Breast epithelium (tissue), 4 donors: ENCODE data around the gene HPGDS. TPM values are rescaled to one million over a fixed set of nuclear protein-coding genes. Genes with fewer than 3 reads are reported as not detected.

Experiments
- DNase-seq, 2 donors: peaks; one replicate each; pipeline ENCODE4 v3.0.0-alpha.2; 2019; ENCODE audit warnings: low spot score in 2 of 2
- H3K27ac ChIP-seq, 2 donors: fragments of 200-600 bp; sonication (generic) in 1 of 2; one replicate each; pipeline ENCODE4 v1.5.1; 2016 to 2019; ENCODE audit warnings: mild to moderate bottlenecking in 1 of 2
- H3K27me3 ChIP-seq, 2 donors: fragments of 200-600 bp; sonication (generic) in 1 of 2; one replicate each; pipeline versions ENCODE4 v1.5.1 to v1.6.0; 2017 to 2019; ENCODE audit warnings: control low read depth in 1 of 2, mild to moderate bottlenecking in 1 of 2
- H3K36me3 ChIP-seq: fragments of 200-600 bp; one replicate; pipeline ENCODE4 v1.5.1; 2019
- H3K4me1 ChIP-seq, 2 donors: fragments of 200-600 bp; sonication (generic); one replicate each; pipeline ENCODE4 v1.5.1; 2016 to 2019; ENCODE audit warnings: control low read depth in 1 of 2
- H3K4me3 ChIP-seq, 3 donors: fragments of 200-600 bp; sonication (generic); 1 replicate in 2 of 3; 2 replicates in 1 of 3; pipeline ENCODE4 v1.5.1; 2016 to 2019; ENCODE audit warnings: mild to moderate bottlenecking in 3 of 3, moderate library complexity in 2 of 3
- H3K9me3 ChIP-seq, 2 donors: fragments of 200-600 bp; sonication (generic) in 1 of 2; one replicate each; pipeline ENCODE4 v1.5.1; 2016 to 2019; ENCODE audit warnings: control low read depth in 1 of 2
- CTCF ChIP-seq, 3 donors: fragments of 450-650 bp; IDR thresholded peaks; one replicate each; pipeline ENCODE4 v1.5.1; 2016 to 2017; ENCODE audit warnings: antibody characterized with exemption in 3 of 3, mild to moderate bottlenecking in 3 of 3, moderate library complexity in 3 of 3
- POLR2A ChIP-seq: fragments of 450-650 bp; IDR thresholded peaks from one replicate; pipeline ENCODE4 v1.6.1; 2016; ENCODE audit warnings: antibody characterized with exemption, mild to moderate bottlenecking, moderate library complexity
- POLR2AphosphoS5 ChIP-seq, 3 donors: sonication (generic); formaldehyde crosslinking; IDR thresholded peaks; one replicate each; pipeline ENCODE4 v1.6.1; 2017; ENCODE audit warnings: antibody characterized with exemption in 3 of 3
- intact Hi-C: fragments of 100-400 bp; cut with DNase I; formaldehyde crosslinking; loops from one replicate; pipeline ENCODE4 v1.15.1; 2023; ENCODE audit warnings: low total_unique reads
- total RNA-seq, 3 donors: library from RNA; depleted of rRNA; stranded (reverse); fragments of >200 nt; gene quantifications; one replicate each; pipeline ENCODE4 v1.1.0, GENCODE V29; 2016

The HPGDS gene
- total RNA-seq, 3 donors from 2014 or later: 0.98 to 7.5 (median 2.0) TPM

- Histone ChIP-seq H3K27me3 (no peaks in the 10 kb centered on the region), H3K27ac (no peak overlapping the region), H3K4me3 (no peak overlapping the region), H3K36me3 (no peaks in the 10 kb centered on the region), H3K9me3 (no peaks in the 10 kb centered on the region), H3K4me1 (no peaks in the 10 kb centered on the region)
- intact Hi-C loops: no loop called here
- no peak for DNase-seq
- no peak for TF ChIP-seq CTCF (IDR thresholded peaks at IDR 0.05)
- no peak for TF ChIP-seq POLR2AphosphoS5 (IDR thresholded peaks at IDR 0.05)
- no peak for TF ChIP-seq POLR2A
These were observed 35.4 kb upstream of the HPGDS start for GRCh38 chr4:94378047-94378446.

GRCh38 chr4:94377294-94377693, 34.7 kb upstream of the HPGDS start:
- intact Hi-C loops: no loop called here

GRCh38 chr4:94375364-94375763, 32.7 kb upstream of the HPGDS start:
- TF ChIP-seq CTCF (IDR thresholded peaks at IDR 0.05) (no peak), POLR2AphosphoS5 (IDR thresholded peaks at IDR 0.05) (no peak), POLR2A (no peak)
- Histone ChIP-seq H3K9me3 (no peaks in the 10 kb centered on the region), H3K4me1 (no peaks in the 10 kb centered on the region), H3K36me3 (no peaks in the 10 kb centered on the region), H3K27me3 (no peaks in the 10 kb centered on the region), H3K27ac (no peak overlapping the region), H3K4me3 (no peak overlapping the region)
- intact Hi-C loops: no loop called here
- DNase-seq: no peak

More at GRCh38 chr4:94377294-94377693, 34.7 kb upstream of the HPGDS start:
- H3K9me3 ChIP-seq: no peaks in the 10 kb centered on the region
- no peak for DNase-seq
- H3K36me3 ChIP-seq: no peaks in the 10 kb centered on the region
- H3K27ac ChIP-seq: no peak overlapping the region
- TF ChIP-seq POLR2AphosphoS5 (IDR thresholded peaks at IDR 0.05): no peak
- TF ChIP-seq CTCF (IDR thresholded peaks at IDR 0.05): no peak
- no peak for TF ChIP-seq POLR2A
- H3K4me3 ChIP-seq: no peak overlapping the region
- no peaks in the 10 kb centered on the region for H3K27me3 ChIP-seq
- H3K4me1 ChIP-seq: no peaks in the 10 kb centered on the region

- Histone ChIP-seq H3K4me1 (no peaks in the 10 kb centered on the region), H3K27me3 (no peaks in the 10 kb centered on the region), H3K36me3 (no peaks in the 10 kb centered on the region), H3K27ac (no peak overlapping the region), H3K9me3 (no peaks in the 10 kb centered on the region), H3K4me3 (no peak overlapping the region)
- intact Hi-C loops: no loop called here
- TF ChIP-seq CTCF (IDR thresholded peaks at IDR 0.05) (no peak), POLR2AphosphoS5 (IDR thresholded peaks at IDR 0.05) (no peak), POLR2A (no peak)
- DNase-seq: no peak
These were observed 31.1 kb upstream of the HPGDS start for GRCh38 chr4:94373752-94374151.

- TF ChIP-seq POLR2AphosphoS5 (IDR thresholded peaks at IDR 0.05): no peak
- TF ChIP-seq POLR2A: no peak
- no peak for TF ChIP-seq CTCF (IDR thresholded peaks at IDR 0.05)
- H3K4me3 ChIP-seq: no peak overlapping the region
These were observed 30.4 kb upstream of the HPGDS start for GRCh38 chr4:94372991-94373390.

More at GRCh38 chr4:94372991-94373390, 30.4 kb upstream of the HPGDS start:
- Histone ChIP-seq H3K27me3 (no peaks in the 10 kb centered on the region), H3K36me3 (no peaks in the 10 kb centered on the region), H3K27ac (no peak overlapping the region), H3K4me1 (no peaks in the 10 kb centered on the region), H3K9me3 (no peaks in the 10 kb centered on the region)
- intact Hi-C loops: no loop called here
- no peak for DNase-seq
